ENCODE results near the gene UCN.
"Not testable (repeated sequence)": the region's sequence is repeated elsewhere in the genome, so short reads cannot be mapped to it uniquely, and the experiment has no call there.

The UCN gene

GRCh38 chr2:27307545-27308358 lies 493 bp downstream of the UCN start:
- no peaks in the 10 kb centered on the region for H3K36me3 ChIP-seq (ENCODE audit: insufficient read depth, low read length)
- H3K9me3 ChIP-seq (ENCODE audit: low read depth, low read length) = no peaks in the 10 kb centered on the region
- DNase-seq (ENCODE audit: low read depth, low spot score) = no peak
- no peak overlapping the region for H3K9ac ChIP-seq (ENCODE audit: insufficient read length)
- H3K4me3 ChIP-seq = peak overlapping the region; percentile 30; the same call in 1 of the 2 replicates
- no peak overlapping the region for H3K27ac ChIP-seq
- TF ChIP-seq POLR2AphosphoS5 (IDR thresholded peaks at IDR 0.05; ENCODE audit: borderline replicate concordance, low read depth, low read length) (no peak), FOXP2 (optimal IDR thresholded peaks at IDR 0.05; ENCODE audit: control extremely low read depth, extremely low read length, insufficient read depth) (no peak), EZH2 (IDR thresholded peaks at IDR 0.05) (no peak)

- Histone ChIP-seq H3K9ac (ENCODE audit: insufficient read length) (no peak overlapping the region), H3K9me3 (ENCODE audit: low read depth, low read length) (no peaks in the 10 kb centered on the region), H3K27ac (no peak overlapping the region), H3K36me3 (ENCODE audit: insufficient read depth, low read length) (no peaks in the 10 kb centered on the region), H3K4me3 (peak overlapping the region; percentile 30; the same call in 1 of the 2 replicates)
- no peak for TF ChIP-seq EZH2 (IDR thresholded peaks at IDR 0.05)
- DNase-seq (ENCODE audit: low read depth, low spot score) = no peak
These were observed 1.0 kb downstream of the UCN start for GRCh38 chr2:27307287-27307544.

GRCh38 chr2:27306573-27307286 lies 1.5 kb downstream of the UCN start:
- no peak for TF ChIP-seq FOXP2 (optimal IDR thresholded peaks at IDR 0.05; ENCODE audit: control extremely low read depth, extremely low read length, insufficient read depth)
- H3K4me3 ChIP-seq = peak overlapping the region; percentile 30; the same call in 1 of the 2 replicates
- H3K36me3 ChIP-seq (ENCODE audit: insufficient read depth, low read length) = no peaks in the 10 kb centered on the region

GRCh38 chr2:27306136-27306535 lies 2.1 kb downstream of the UCN start:
- no peak for DNase-seq (ENCODE audit: low read depth, low spot score)
- TF ChIP-seq EZH2 (IDR thresholded peaks at IDR 0.05) (no peak), POLR2AphosphoS5 (IDR thresholded peaks at IDR 0.05; ENCODE audit: borderline replicate concordance, low read depth, low read length) (no peak)
- no peaks in the 10 kb centered on the region for H3K36me3 ChIP-seq (ENCODE audit: insufficient read depth, low read length)
- no peak overlapping the region for H3K4me3 ChIP-seq
- H3K9me3 ChIP-seq (ENCODE audit: low read depth, low read length) = no peaks in the 10 kb centered on the region
- no peak overlapping the region for H3K27ac ChIP-seq
- no peak overlapping the region for H3K9ac ChIP-seq (ENCODE audit: insufficient read length)

More at GRCh38 chr2:27306573-27307286, 1.5 kb downstream of the UCN start:
- Histone ChIP-seq H3K27ac (no peak overlapping the region), H3K9me3 (ENCODE audit: low read depth, low read length) (no peaks in the 10 kb centered on the region), H3K9ac (ENCODE audit: insufficient read length) (no peak overlapping the region)
- no peak for DNase-seq (ENCODE audit: low read depth, low spot score)

GRCh38 chr2:27305516-27305915 lies 2.7 kb downstream of the UCN start:
- Histone ChIP-seq H3K4me3 (no peak overlapping the region), H3K36me3 (ENCODE audit: insufficient read depth, low read length) (no peaks in the 10 kb centered on the region), H3K27ac (no peak overlapping the region), H3K9me3 (ENCODE audit: low read depth, low read length) (no peaks in the 10 kb centered on the region), H3K9ac (ENCODE audit: insufficient read length) (no peak overlapping the region)
- DNase-seq (ENCODE audit: low read depth, low spot score) = no peak
- TF ChIP-seq POLR2AphosphoS5 (IDR thresholded peaks at IDR 0.05; ENCODE audit: borderline replicate concordance, low read depth, low read length) (no peak), EZH2 (IDR thresholded peaks at IDR 0.05) (no peak), FOXP2 (optimal IDR thresholded peaks at IDR 0.05; ENCODE audit: control extremely low read depth, extremely low read length, insufficient read depth) (no peak)

- H3K4me3 ChIP-seq = no peak overlapping the region
These were observed 3.6 kb downstream of the UCN start for GRCh38 chr2:27304488-27305240.

GRCh38 chr2:27303093-27304025 lies 4.9 kb downstream of the UCN start:
- Histone ChIP-seq H3K27ac (no peak overlapping the region), H3K9me3 (ENCODE audit: low read depth, low read length) (no peaks in the 10 kb centered on the region), H3K9ac (ENCODE audit: insufficient read length) (peak overlapping the region; percentile 28), H3K36me3 (ENCODE audit: insufficient read depth, low read length) (no peaks in the 10 kb centered on the region), H3K4me3 (peak overlapping the region; percentile 71)
- TF ChIP-seq POLR2AphosphoS5 (IDR thresholded peaks at IDR 0.05; ENCODE audit: borderline replicate concordance, low read depth, low read length) (no peak), FOXP2 (optimal IDR thresholded peaks at IDR 0.05; ENCODE audit: control extremely low read depth, extremely low read length, insufficient read depth) (no peak), EZH2 (IDR thresholded peaks at IDR 0.05) (no peak)
- peak; percentile 50 for DNase-seq (ENCODE audit: low read depth, low spot score)

More at GRCh38 chr2:27304488-27305240, 3.6 kb downstream of the UCN start:
- Histone ChIP-seq H3K9me3 (ENCODE audit: low read depth, low read length) (no peaks in the 10 kb centered on the region), H3K27ac (no peak overlapping the region), H3K36me3 (ENCODE audit: insufficient read depth, low read length) (no peaks in the 10 kb centered on the region), H3K9ac (ENCODE audit: insufficient read length) (no peak overlapping the region)
- TF ChIP-seq EZH2 (IDR thresholded peaks at IDR 0.05) (no peak), FOXP2 (optimal IDR thresholded peaks at IDR 0.05; ENCODE audit: control extremely low read depth, extremely low read length, insufficient read depth) (no peak), POLR2AphosphoS5 (IDR thresholded peaks at IDR 0.05; ENCODE audit: borderline replicate concordance, low read depth, low read length) (no peak)
- DNase-seq (ENCODE audit: low read depth, low spot score) = no peak

- H3K4me3 ChIP-seq; H3K27ac ChIP-seq; H3K36me3 ChIP-seq (ENCODE audit: insufficient read depth, low read length); DNase-seq (ENCODE audit: low read depth, low spot score); H3K9ac ChIP-seq (ENCODE audit: insufficient read length); H3K9me3 ChIP-seq (ENCODE audit: low read depth, low read length): not testable (repeated sequence)
These were observed 7.6 kb downstream of the UCN start for GRCh38 chr2:27300606-27301005.

Data from SK-N-MC (cell line).